ENCODE measurements around the gene PTBP1.

PTBP1 gene

GRCh38 chr19:805166-805551 is 7.9 kb downstream of the PTBP1 start:
- DNase-seq (ENCODE audit: extremely low read depth, low read depth): no peak
- H3K4me3 ChIP-seq (replicated peaks; ENCODE audit: low read depth, low read length): no peak overlapping the region
- no peak for TF ChIP-seq CTCF (IDR thresholded peaks at IDR 0.05; ENCODE audit: low read depth, low read length, missing control alignments)

GRCh38 chr19:805600-806550 is 8.6 kb downstream of the PTBP1 start:
- TF ChIP-seq CTCF (IDR thresholded peaks at IDR 0.05; ENCODE audit: low read depth, low read length, missing control alignments): no peak

GRCh38 chr19:806815-807421 is 9.7 kb downstream of the PTBP1 start:
- DNase-seq (ENCODE audit: extremely low read depth, low read depth): no peak
- TF ChIP-seq CTCF (IDR thresholded peaks at IDR 0.05; ENCODE audit: low read depth, low read length, missing control alignments): no peak
- no peak overlapping the region for H3K4me3 ChIP-seq (replicated peaks; ENCODE audit: low read depth, low read length)

More at GRCh38 chr19:805600-806550, 8.6 kb downstream of the PTBP1 start:
- DNase-seq (ENCODE audit: extremely low read depth, low read depth): no peak
- no peak overlapping the region for H3K4me3 ChIP-seq (replicated peaks; ENCODE audit: low read depth, low read length)

GRCh38 chr19:807627-808422 is 10.6 kb downstream of the PTBP1 start:
- DNase-seq (ENCODE audit: extremely low read depth, low read depth): no peak
- TF ChIP-seq CTCF (IDR thresholded peaks at IDR 0.05; ENCODE audit: low read depth, low read length, missing control alignments): no peak
- no peak overlapping the region for H3K4me3 ChIP-seq (replicated peaks; ENCODE audit: low read depth, low read length)

GRCh38 chr19:808423-808775 is 11.1 kb downstream of the PTBP1 start:
- no peak overlapping the region for H3K4me3 ChIP-seq (replicated peaks; ENCODE audit: low read depth, low read length)
- DNase-seq (ENCODE audit: extremely low read depth, low read depth): no peak

More at GRCh38 chr19:808423-808775, 11.1 kb downstream of the PTBP1 start:
- TF ChIP-seq CTCF (IDR thresholded peaks at IDR 0.05; ENCODE audit: low read depth, low read length, missing control alignments): no peak
